HepG2 (cell line): ENCODE measurements around the gene EMILIN1. TPM values are rescaled to one million over a fixed set of nuclear protein-coding genes. Genes with fewer than 3 reads are reported as not detected.

Experiments used
- CHD4 ChIP-seq: fragments of 200-600 bp; sonication (generic); IDR thresholded peaks from 2 replicates; pipeline ENCODE4 v1.7.0; 2017; ENCODE audit warnings: mild to moderate bottlenecking, low read length, borderline replicate concordance
- CSRNP2 ChIP-seq: sonication (generic); formaldehyde crosslinking; conservative IDR thresholded peaks from 2 replicates; pipeline ENCODE4 v1.8.0; 2022; ENCODE audit warnings: low read depth, missing genetic modification reagents
- GATA4 ChIP-seq: sonication (generic); IDR thresholded peaks from 2 replicates; pipeline ENCODE4 v1.6.1; 2016; ENCODE audit warnings: antibody characterized with exemption, low read depth, borderline replicate concordance
- GFI1 ChIP-seq: sonication (generic); formaldehyde crosslinking; IDR thresholded peaks from 2 replicates; pipeline ENCODE4 v1.5.0; 2020; ENCODE audit warnings: missing genetic modification reagents, mild to moderate bottlenecking, borderline replicate concordance
- HOXA5 ChIP-seq: sonication (generic); formaldehyde crosslinking; IDR thresholded peaks from 2 replicates; pipeline ENCODE4 v1.4.0; 2020; ENCODE audit warnings: missing genetic modification reagents
- KLF13 ChIP-seq: sonication (generic); formaldehyde crosslinking; IDR thresholded peaks from 2 replicates; pipeline ENCODE4 v1.4.0; 2020; ENCODE audit warnings: mild to moderate bottlenecking, missing genetic modification reagents
- MED1 ChIP-seq: sonication (generic); formaldehyde crosslinking; IDR thresholded peaks from 2 replicates; pipeline ENCODE4 v1.4.0; 2020; ENCODE audit warnings: missing genetic modification reagents
- MLXIP ChIP-seq: sonication (generic); formaldehyde crosslinking; IDR thresholded peaks from 2 replicates; pipeline ENCODE4 v1.9.0; 2021; ENCODE audit warnings: missing genetic modification reagents, borderline replicate concordance
- MXD4 ChIP-seq: IDR thresholded peaks from 2 replicates; pipeline ENCODE4 v1.6.1; 2016; ENCODE audit warnings: mild to moderate bottlenecking, missing biosample characterization, missing genetic modification reagents
- PPARG ChIP-seq: conservative IDR thresholded peaks from 2 replicates; pipeline ENCODE4 v1.6.1; 2016; ENCODE audit warnings: missing biosample characterization, missing genetic modification reagents
- RBM39 ChIP-seq: fragments of 200-400 bp; formaldehyde crosslinking; IDR thresholded peaks from one replicate; pipeline ENCODE4 v1.6.1; 2018; ENCODE audit warnings: antibody characterized with exemption, mild to moderate bottlenecking, low read depth, low read length; ENCODE audit not compliant: poor library complexity, severe bottlenecking
- SRSF1 ChIP-seq: fragments of 200-400 bp; formaldehyde crosslinking; optimal IDR thresholded peaks from 2 replicates; pipeline ENCODE3; 2017; ENCODE audit warnings: mild to moderate bottlenecking, low read depth, low read length, moderate library complexity
- TAF15 ChIP-seq: fragments of 200-400 bp; formaldehyde crosslinking; IDR thresholded peaks from one replicate; pipeline ENCODE4 v1.6.1; 2018; ENCODE audit warnings: mild to moderate bottlenecking, low read depth, low read length; ENCODE audit not compliant: poor library complexity, severe bottlenecking
- TFE3 ChIP-seq: IDR thresholded peaks from 2 replicates; pipeline ENCODE4 v1.6.1; 2016
- TSC22D2 ChIP-seq: sonication (generic); formaldehyde crosslinking; IDR thresholded peaks from 2 replicates; pipeline ENCODE4 v1.5.1; 2020; ENCODE audit warnings: missing genetic modification reagents, mild to moderate bottlenecking, borderline replicate concordance
- ZC3H13 ChIP-seq: sonication (generic); formaldehyde crosslinking; IDR thresholded peaks from 2 replicates; pipeline ENCODE4 v1.8.1; 2023; ENCODE audit warnings: mild to moderate bottlenecking, missing genetic modification reagents, moderate library complexity
- ZNF563 ChIP-seq: sonication (generic); formaldehyde crosslinking; IDR thresholded peaks from 2 replicates; pipeline ENCODE4 v1.8.0; 2022; ENCODE audit warnings: mild to moderate bottlenecking, moderate library complexity, missing genetic modification reagents
- ZNF598 ChIP-seq: sonication (generic); formaldehyde crosslinking; IDR thresholded peaks from 2 replicates; pipeline ENCODE4 v1.5.1; 2020; ENCODE audit warnings: mild to moderate bottlenecking, missing genetic modification reagents, borderline replicate concordance
- ZNF660 ChIP-seq: sonication (generic); formaldehyde crosslinking; IDR thresholded peaks from 2 replicates; pipeline ENCODE4 v1.5.1; 2020; ENCODE audit warnings: mild to moderate bottlenecking, low read depth, missing genetic modification reagents, borderline replicate concordance
- ZXDC ChIP-seq: sonication (generic); formaldehyde crosslinking; IDR thresholded peaks from 2 replicates; pipeline ENCODE4 v1.5.0; 2020; ENCODE audit warnings: mild to moderate bottlenecking, missing genetic modification reagents
- polyA plus RNA-seq, 8 experiments: library from polyadenylated mRNA; depleted of rRNA in 3 of 8; stranded (reverse) in 7 of 8; unstranded in 1 of 8; fragments of >200 nt; fragmentation: Illumina TruSeq in 4 of 8; extraction: Trizol in 4 of 8; gene quantifications; 2 replicates each; pipeline versions ENCODE4 v1.2.1 to v1.2.3, GENCODE V29; 2011 to 2016; ENCODE audit warnings: low read depth in 4 of 8, missing spikeins in 1 of 8, mixed read lengths in 1 of 8; ENCODE audit not compliant: insufficient read depth in 1 of 8
- total RNA-seq, 5 experiments: library from RNA; depleted of rRNA; stranded (reverse); fragments of >200 nt; fragmentation: Illumina TruSeq; extraction: Trizol; gene quantifications; 2 replicates each; pipeline ENCODE4 v1.2.3, GENCODE V29; 2016; ENCODE audit warnings: low read depth in 1 of 5

Gene EMILIN1
- total and polyA plus RNA-seq, 2 of the 13 experiments (the other 11 are each of a cell fraction or from before 2014, with no cell fraction given): 8.1 to 9.7 TPM

- no peak; the same call in 1 of the 2 replicates for TF ChIP-seq MLXIP (CRISPR knock-in tag)
- no peak for TF ChIP-seq KLF13 (CRISPR knock-in tag)
- TF ChIP-seq RBM39: peak; percentile 79
- TF ChIP-seq ZNF563: peak; percentile 90; the same call in 1 of the 2 replicates
- no peak; the same call in 1 of the 2 replicates for TF ChIP-seq ZXDC (CRISPR knock-in tag)
- peak; percentile 71; the same call in 1 of the 2 replicates for TF ChIP-seq TSC22D2 (CRISPR knock-in tag)
- no peak for TF ChIP-seq CHD4
- peak; percentile 84 for TF ChIP-seq MED1 (CRISPR knock-in tag)
- no peak; the same call in 1 of the 2 replicates for TF ChIP-seq ZC3H13 (CRISPR knock-in tag)
- no peak for TF ChIP-seq CSRNP2 (CRISPR knock-in tag)
- peak; percentile 43; the same call in 1 of the 2 replicates for TF ChIP-seq TFE3
- no peak for TF ChIP-seq ZNF660 (CRISPR knock-in tag)
- TF ChIP-seq GATA4: no peak
- no peak; the same call in 1 of the 2 replicates for TF ChIP-seq GFI1 (CRISPR knock-in tag)
- TF ChIP-seq HOXA5 (CRISPR knock-in tag): peak; percentile 59
- no peak for TF ChIP-seq TAF15
- TF ChIP-seq SRSF1: peak; percentile 74
- peak; percentile 58; the same call in 1 of the 2 replicates for TF ChIP-seq PPARG (CRISPR knock-in tag)
- TF ChIP-seq ZNF598 (CRISPR knock-in tag): peak; percentile 82; the same call in 1 of the 2 replicates
- TF ChIP-seq MXD4: peak; percentile 53; the same call in 1 of the 2 replicates
Observed at GRCh38 chr2:27071277-27071989, 7.0 kb upstream of the EMILIN1 start, which contains the start of gene OST4 (continued).
